SKM-1 treated with dmso at 0.1 percent for 144 hours (cell line): Measurements from ENCODE around the gene RRP12.

Experiments
- DNase-seq: peaks from one replicate; lab custom pipeline; 2025; ENCODE audit not compliant: unreplicated experiment; lab: John Stamatoyannopoulos, UW

The RRP12 gene

GRCh38 chr10:97314671-97315070 is 86.5 kb downstream of the RRP12 start:
- no peak for DNase-seq

- no peak for DNase-seq
Observed at GRCh38 chr10:97312897-97313296, 88.2 kb downstream of the RRP12 start.

- DNase-seq: no peak
Observed at GRCh38 chr10:97311111-97311626, 90.0 kb downstream of the RRP12 start.

GRCh38 chr10:97307866-97308780 is 93.0 kb downstream of the RRP12 start:
- DNase-seq: no peak

- no peak for DNase-seq
Observed at GRCh38 chr10:97307441-97307840, 93.7 kb downstream of the RRP12 start.
